ENCODE results near the gene ACOT12.

GRCh38 chr5:81401266-81401665, 7.3 kb upstream of the ACOT12 start:
- TF ChIP-seq CTCF (IDR thresholded peaks at IDR 0.05) (no peak), POLR2A (IDR thresholded peaks at IDR 0.05) (no peak)

All from thyroid gland (tissue), 4 donors.